A673 (cell line): ENCODE data around the gene SLC30A4.
"Not testable (repeated sequence)": the region's sequence is repeated elsewhere in the genome, so short reads cannot be mapped to it uniquely, and the experiment has no call there.

Experiments
- CTCF ChIP-seq: fragments of 300-800, 200-600 bp; sonication (generic); conservative IDR thresholded peaks from 2 replicates; pipeline ENCODE4 v1.5.1; 2017; ENCODE audit warnings: low read depth, mild to moderate bottlenecking, antibody characterized with exemption, low read length, moderate library complexity, mixed read lengths
- EZH2 ChIP-seq: fragments of 200-600 bp; sonication (generic); IDR thresholded peaks from 2 replicates; pipeline ENCODE4 v1.6.1; 2017; ENCODE audit warnings: borderline replicate concordance, low read depth, mild to moderate bottlenecking, mixed read lengths, antibody characterized with exemption, low read length; ENCODE audit not compliant: poor library complexity, severe bottlenecking

GRCh38 chr15:45532892-45533291 lies 10.3 kb upstream of the SLC30A4 start:
- not testable (repeated sequence) for TF ChIP-seq CTCF, EZH2
